Activated gamma-delta T cell treated with anti-CD3 and anti-CD28 coated beads, Interleukin-2, amount 50 U/mL, for 16 hours (primary cell): Measurements from ENCODE around the gene ZRANB3.
"Not testable (repeated sequence)": the region's sequence is repeated elsewhere in the genome, so short reads cannot be mapped to it uniquely, and the experiment has no call there.

Experiments used
- DNase-seq: peaks from one replicate; pipeline ENCODE4 v3.0.0-alpha.2; 2020; ENCODE audit warnings: low read depth

The ZRANB3 gene

GRCh38 chr2:135485441-135485840 is 45.6 kb downstream of the ZRANB3 start:
- no peak for DNase-seq

DNA sequence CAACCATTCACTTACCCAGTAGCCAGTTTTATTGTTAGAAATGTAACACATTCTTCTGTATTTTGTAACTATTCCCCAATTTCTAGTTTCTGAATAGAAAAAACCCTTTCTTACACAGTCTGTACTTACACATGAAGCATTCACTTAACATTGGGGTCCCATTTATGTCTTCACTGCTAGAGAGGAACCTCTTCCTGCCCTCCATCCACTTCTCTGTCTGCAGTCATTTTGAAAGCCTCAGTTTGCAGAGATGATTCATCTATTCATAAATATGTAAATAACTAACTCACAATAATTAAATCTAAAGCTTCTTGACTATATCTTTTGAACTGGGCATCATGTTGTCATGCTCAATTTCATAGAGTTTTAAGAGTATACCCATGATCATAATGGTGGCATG is 55.9 kb downstream of the ZRANB3 start:
- no peak for DNase-seq

- no peak for DNase-seq
These were observed 57.5 kb downstream of the ZRANB3 start for GRCh38 chr2:135473567-135473966.

DNA sequence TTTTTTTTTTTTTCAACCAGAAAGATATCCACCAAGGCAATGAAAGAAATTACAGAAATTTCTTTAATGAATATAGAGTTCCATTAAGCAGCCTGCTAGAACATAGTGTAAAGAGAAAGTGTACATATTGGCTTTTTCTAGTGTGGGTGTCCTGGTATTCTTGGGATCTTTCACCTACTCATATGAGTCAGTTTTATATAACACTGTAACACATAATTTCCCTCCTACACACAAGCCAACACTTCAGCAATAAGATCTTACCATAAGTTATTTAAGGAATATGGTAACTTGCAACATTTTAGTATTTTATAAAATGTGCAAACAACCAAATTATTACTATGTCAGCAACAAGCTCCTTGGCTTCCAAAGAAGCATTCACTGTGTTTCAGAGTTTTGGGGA is 59.9 kb downstream of the ZRANB3 start:
- DNase-seq = no peak

DNA sequence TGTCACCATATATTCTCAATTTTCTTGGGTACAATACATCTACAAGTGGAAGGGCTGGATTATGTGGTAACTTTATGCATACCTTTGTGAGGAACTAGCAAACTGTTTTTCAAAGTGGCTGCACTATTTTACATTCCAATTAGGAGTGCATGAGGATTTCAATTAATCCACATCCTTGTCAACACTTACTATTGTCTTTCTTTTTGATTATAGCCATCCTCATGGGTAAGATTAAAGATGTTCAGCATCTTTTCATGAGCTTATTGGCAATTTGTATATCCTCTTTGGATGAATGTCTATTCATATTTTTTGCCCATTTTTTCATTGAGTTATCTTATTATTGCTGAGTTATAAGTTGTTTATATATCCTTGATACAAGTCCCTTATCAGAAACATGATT is 73.7 kb downstream of the ZRANB3 start:
- DNase-seq = no peak

- DNase-seq = no peak
These were observed 74.2 kb downstream of the ZRANB3 start for GRCh38 chr2:135456835-135457234.

DNA sequence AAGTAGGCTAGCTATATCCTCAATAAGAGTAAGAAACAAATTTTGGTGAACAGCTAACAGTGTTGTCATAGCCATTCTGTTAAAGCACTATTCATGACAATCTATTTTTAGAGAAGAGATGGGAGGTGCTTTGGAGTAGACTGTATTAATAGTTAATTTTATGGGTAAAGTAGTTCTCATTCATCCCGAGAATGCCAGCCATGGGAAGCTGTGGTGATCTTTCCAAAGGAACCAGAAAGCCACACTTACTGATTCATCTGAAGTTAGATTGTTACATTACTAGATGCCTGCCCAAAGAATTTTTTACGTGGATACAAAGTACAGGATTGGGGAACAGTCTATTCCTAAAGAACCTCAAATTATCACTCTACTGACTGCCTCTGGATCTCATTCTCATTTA is 74.6 kb downstream of the ZRANB3 start:
- DNase-seq = no peak

- no peak for DNase-seq
These were observed 76.4 kb downstream of the ZRANB3 start for GRCh38 chr2:135454608-135455007.

- DNase-seq = not testable (repeated sequence)
These were observed 78.0 kb downstream of the ZRANB3 start for GRCh38 chr2:135453027-135453426.

DNA sequence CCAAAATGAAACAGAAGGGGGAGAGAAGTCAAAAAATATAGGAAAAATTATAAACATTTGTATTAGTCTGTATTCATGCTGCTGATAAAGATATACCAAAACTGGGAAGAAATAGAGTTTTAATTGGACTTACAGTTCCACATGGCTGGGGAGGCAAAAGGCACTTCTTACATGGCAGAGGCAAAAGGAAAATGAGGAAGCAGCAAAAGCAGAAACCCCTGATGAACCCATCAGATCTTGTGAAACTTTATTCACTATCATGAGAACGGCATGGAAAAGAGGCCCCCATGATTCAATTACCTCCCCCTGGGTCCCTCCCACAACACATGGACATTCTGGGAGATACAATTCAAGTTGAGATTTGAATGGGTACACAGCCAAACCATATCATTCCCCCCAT is 79.1 kb downstream of the ZRANB3 start:
- no peak for DNase-seq

DNA sequence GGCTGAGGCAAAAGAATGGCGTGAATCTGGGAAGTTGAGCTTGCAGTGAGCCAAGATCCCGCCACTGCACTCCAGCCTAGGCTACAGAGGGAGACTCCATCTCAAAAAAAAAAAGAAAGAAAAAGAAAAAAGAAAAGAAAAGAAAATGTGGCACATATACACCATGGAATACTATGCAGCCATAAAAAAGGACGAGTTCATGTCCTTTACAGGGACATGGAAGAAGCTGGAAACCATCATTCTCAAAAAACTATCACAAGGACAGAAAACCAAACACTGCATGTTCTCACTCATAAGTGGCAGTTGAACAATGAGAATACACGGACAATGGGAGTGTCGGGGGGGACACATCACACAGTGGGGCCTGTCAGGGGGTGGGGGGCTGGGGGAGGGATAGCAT is 88.0 kb downstream of the ZRANB3 start:
- DNase-seq = not testable (repeated sequence)

DNA sequence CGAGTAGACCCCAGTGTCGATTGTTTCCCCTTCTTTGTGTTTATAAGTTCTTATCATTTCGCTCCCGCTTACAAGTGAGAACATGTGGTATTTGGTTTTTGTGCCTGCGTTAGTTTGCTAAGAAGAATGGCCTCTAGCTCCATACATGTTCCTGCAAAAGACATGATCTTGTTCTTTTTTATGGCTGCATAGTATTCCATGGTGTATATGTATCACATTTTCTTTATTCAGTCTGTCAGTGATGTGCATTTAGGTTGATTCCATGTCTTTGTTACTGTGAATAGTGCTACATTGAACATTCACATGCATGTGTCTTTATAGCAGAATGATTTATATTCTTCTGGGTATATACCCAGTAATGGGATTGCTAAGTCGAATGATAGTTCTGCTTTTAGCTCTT is 95.9 kb downstream of the ZRANB3 start:
- DNase-seq = not testable (repeated sequence)

DNA sequence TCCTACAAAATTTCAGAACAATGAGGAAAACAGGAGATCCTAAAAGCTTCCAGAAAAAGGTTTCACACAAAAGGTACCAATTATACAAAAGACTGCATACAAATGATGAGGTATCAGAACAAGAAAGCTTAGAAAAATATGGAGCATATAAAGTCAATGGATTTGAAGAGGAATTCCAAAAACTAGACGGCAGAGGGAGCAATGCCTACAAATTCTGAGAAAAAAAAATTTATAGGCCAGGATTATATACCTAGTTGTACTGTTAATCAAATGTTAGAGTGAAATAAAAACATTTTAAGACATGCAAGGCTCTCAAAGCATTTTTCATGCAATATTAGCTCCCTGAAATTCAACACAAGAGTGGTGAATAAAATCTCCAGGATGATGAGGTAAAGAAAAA is 106.2 kb downstream of the ZRANB3 start:
- no peak for DNase-seq

GRCh38 chr2:135422898-135423297 is 108.1 kb downstream of the ZRANB3 start:
- DNase-seq = no peak

DNA sequence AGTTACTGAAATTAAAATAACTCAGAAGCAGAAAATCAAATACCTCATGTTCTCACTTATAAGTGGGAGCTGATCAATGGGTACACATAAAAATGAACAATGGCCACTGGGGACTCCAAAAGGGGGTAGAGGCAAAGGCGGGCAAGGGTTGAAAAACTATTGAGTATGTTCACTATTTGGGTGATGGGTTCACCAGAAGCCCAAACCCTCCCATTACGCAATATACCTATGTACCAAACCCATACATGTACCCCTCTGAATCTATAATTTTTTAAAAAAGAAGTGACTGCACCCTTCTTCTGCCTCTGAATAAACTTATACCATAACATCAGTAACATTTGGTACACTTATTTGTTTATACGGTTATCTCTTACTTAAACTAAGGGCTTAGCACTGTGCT is 119.4 kb downstream of the ZRANB3 start:
- DNase-seq = no peak

GRCh38 chr2:135409436-135409835 is 121.6 kb downstream of the ZRANB3 start:
- DNase-seq = no peak

DNA sequence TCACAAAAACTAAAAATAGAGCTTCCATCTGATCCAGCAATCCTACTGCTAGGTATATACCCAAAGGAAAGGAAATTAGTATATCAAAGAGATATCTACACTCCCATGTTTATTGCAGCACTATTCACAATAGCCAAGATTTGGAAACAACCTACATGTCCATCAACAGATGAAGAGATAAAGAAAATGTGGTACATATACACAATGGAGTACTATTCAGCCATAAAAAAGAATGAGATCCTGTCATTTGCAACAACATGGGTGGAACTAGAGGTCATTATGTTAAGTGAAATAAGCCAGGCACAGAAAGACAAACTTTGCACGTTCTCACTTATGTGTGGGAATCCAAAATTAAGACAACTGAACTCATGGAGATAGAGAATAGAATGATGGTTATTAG is 134.8 kb downstream of the ZRANB3 start:
- not testable (repeated sequence) for DNase-seq

DNA sequence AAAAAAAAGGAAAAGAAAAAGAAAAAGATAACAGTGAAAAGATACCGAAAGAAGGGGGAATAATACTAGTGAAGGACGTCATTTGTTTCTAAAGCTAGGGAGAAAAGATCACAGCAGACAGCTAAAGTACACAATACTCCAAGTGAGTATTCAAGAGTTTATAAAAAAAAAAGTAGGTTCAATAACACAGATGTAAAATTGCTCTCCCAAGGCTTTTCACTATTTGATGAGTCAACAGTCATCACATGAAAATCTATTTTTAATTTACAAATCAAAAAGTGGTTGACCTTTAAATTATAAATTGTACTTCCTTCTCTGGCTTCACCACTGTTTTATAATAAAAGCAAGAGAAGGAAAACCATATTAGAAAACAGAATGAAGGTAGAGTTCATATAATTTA is 144.0 kb downstream of the ZRANB3 start:
- DNase-seq = no peak

DNA sequence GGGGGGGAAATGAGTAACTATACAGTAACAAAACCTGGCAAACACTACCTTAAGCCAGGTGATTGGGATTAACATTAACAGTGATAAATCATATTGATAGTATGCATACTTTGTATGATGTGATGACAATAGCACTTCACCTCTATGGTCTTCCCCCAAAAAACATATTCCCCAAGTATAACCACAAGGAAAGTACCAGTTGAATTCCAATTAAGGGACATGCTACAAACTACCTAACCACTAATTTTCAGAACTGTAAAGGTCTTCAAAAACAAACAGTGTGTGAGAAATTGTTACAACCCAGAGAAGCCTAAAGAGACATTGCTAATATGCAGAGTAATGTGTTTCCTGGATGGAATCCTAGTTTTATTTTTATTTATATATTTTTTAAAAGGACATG is 152.4 kb downstream of the ZRANB3 start:
- no peak for DNase-seq

GRCh38 chr2:135373702-135374101 is 157.3 kb downstream of the ZRANB3 start:
- DNase-seq = no peak

GRCh38 chr2:135349941-135350340 is 181.1 kb downstream of the ZRANB3 start:
- no peak for DNase-seq

DNA sequence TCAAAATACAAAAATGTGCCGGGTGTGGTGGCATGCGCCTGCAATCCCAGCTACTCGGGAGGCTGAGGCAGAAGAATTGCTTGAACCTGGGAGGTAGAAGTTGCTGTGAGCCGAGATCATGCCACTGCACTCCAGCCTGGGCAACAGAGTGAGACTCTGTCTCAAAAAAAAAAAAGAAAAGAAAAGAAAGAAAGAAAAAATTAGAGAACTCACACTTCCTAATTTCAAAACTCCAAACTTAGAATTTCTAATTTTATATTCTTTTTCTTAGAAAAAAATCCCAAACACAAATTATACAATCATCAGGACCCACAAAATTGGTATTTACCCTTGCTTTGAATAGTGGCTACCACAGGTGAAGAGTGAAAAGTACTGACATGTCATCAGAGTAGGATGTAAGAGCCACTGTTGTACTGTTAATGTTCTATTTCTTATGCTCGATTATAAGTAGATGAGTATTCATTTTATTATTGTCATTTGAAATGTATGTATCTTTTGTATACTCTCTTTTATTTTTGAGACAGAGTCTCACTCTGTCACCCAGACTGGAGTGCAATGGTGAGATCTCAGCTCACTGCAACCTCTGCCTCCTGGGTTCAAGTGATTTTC is 182.8 kb downstream of the ZRANB3 start:
- not testable (repeated sequence) for DNase-seq

GRCh38 chr2:135337071-135337470 is 193.9 kb downstream of the ZRANB3 start:
- DNase-seq = no peak

DNA sequence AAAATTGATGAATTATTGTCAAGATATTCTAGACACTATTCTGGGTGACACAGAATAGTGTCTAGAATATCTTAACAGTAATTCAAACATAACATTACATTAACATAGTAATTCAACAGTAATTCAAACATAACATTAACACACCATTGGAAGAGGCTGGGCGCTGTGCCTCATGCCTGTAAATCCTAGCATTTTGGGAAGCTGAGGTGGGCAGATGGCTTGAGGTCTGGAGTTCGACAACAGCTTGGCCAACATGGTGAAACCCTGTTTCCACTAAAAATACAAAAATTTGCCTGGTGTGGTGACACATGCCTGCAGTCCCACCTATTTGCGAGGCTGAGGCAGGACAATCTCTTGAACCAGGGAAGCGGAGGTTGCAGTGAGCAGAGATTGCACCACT is 195.8 kb downstream of the ZRANB3 start:
- DNase-seq = no peak

DNA sequence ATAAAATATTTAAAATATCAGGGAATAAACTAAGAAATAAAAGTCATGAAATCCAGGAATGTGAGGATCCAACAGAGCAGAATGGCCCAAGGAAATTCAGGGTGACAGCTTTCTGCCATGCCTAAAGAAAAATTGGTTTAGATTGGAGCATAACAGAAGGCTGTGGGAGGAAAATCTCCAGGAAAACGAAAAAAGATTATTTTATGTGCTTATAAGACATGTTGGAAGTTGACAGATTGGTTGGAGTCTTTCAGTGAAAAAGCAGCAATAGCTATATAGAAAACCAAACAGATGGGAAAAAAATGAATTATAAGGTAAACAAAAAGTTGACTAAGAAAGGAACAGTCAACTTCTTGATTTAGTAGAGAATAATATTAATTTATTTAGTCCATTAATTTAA is 203.9 kb downstream of the ZRANB3 start:
- DNase-seq = no peak
